K562 (cell line): Measurements from ENCODE around the gene ZNF853. TPM values are rescaled to one million over a fixed set of nuclear protein-coding genes. Genes with fewer than 3 reads are reported as not detected.
A peak's percentile ranks its signal among the peaks of the same experiment; 100 is the strongest.

Experiments used
- ATAC-seq: fragments of 200-7000 bp; cut with Tn5 transposase; 3 replicates; pipeline ENCODE4 v1.9.1; 2020; ENCODE audit warnings: moderate library complexity
- BruUV-seq: library from RNA; stranded (reverse); fragments of 400-500 nt; replicated peaks from 2 replicates; lab custom pipeline; 2021; lab: Mats Ljungman, UMichigan
- CTCF ChIA-PET: fragments of 300-600 bp; formaldehyde crosslinking; extraction: SDS; loops from one replicate; lab custom pipeline; 2021; ENCODE audit warnings: low intra/inter-chr PET ratio; lab: Yijun Ruan, JAX
- POLR2A ChIA-PET: fragments of 300-600, 350-650 bp; sonication (Branson Sonifier 250); formaldehyde crosslinking; extraction: SDS; loops from one replicate; lab custom pipeline; 2021; ENCODE audit warnings: antibody characterized with exemption, inconsistent platforms; lab: Yijun Ruan, JAX
- DNase-seq, 4 experiments: peaks; one replicate each; pipeline versions ENCODE4 v3.0.0 to v3.0.0-alpha.2; 2011 to 2018; ENCODE audit warnings: low spot score in 3 of 4, mixed read lengths in 3 of 4; ENCODE audit errors: extremely low read depth in 1 of 4
- FAIRE-seq: peaks from 2 replicates; lab custom pipeline; 2011; peaks lifted over from hg19 to GRCh38; lab: Jason Lieb, UNC
- H2AFZ ChIP-seq: 2 replicates; pipeline ENCODE4 v1.6.0; 2011; ENCODE audit warnings: low read depth, low read length, control low read depth, inconsistent platforms
- H3K27ac ChIP-seq: fragments of 200-600 bp; 3 replicates; pipeline ENCODE4 v1.8.0; 2011; ENCODE audit warnings: low read depth, mild to moderate bottlenecking, control low read depth, inconsistent platforms, low read length, moderate library complexity, mixed read lengths; ENCODE audit errors: extremely low read depth
- H3K27me3 ChIP-seq, 2 experiments: fragments of 300-600 bp in 1 of 2; 2 replicates in 1 of 2; 3 replicates in 1 of 2; pipeline versions ENCODE4 v1.6.0 to v1.8.0; 2011; ENCODE audit warnings: inconsistent platforms in 2 of 2, low read length in 2 of 2, mild to moderate bottlenecking in 1 of 2, mixed read lengths in 1 of 2, moderate library complexity in 1 of 2; ENCODE audit not compliant: control insufficient read depth in 2 of 2, insufficient read depth in 2 of 2
- H3K36me3 ChIP-seq: fragments of 300-600 bp; 3 replicates; pipeline ENCODE4 v1.8.0; 2011; ENCODE audit warnings: mild to moderate bottlenecking, low read length, inconsistent platforms; ENCODE audit not compliant: control insufficient read depth, insufficient read depth
- H3K4me1 ChIP-seq, 2 experiments: fragments of 200-600 bp in 1 of 2; replicated peaks in 1 of 2; 2 replicates in 1 of 2; 3 replicates in 1 of 2; pipeline versions ENCODE4 v1.5.1 to v1.8.0; 2011; ENCODE audit warnings: inconsistent platforms in 2 of 2, low read length in 2 of 2, mild to moderate bottlenecking in 1 of 2, mixed read lengths in 1 of 2, moderate library complexity in 1 of 2; ENCODE audit not compliant: control insufficient read depth in 2 of 2, insufficient read depth in 2 of 2
- H3K4me2 ChIP-seq: 2 replicates; pipeline ENCODE4 v1.6.1; 2011; ENCODE audit warnings: low read length, control low read depth, inconsistent platforms, mixed read lengths; ENCODE audit not compliant: insufficient read depth
- H3K4me3 ChIP-seq: fragments of 200-600 bp; sonication (generic), shearing (Covaris generic); 2 replicates; pipeline ENCODE4 v1.5.1; 2016; ENCODE audit warnings: control low read depth, inconsistent platforms
- H3K79me2 ChIP-seq: fragments of 200-600 bp; 3 replicates; pipeline ENCODE4 v1.8.0; 2011; ENCODE audit warnings: low read length, inconsistent platforms; ENCODE audit not compliant: control insufficient read depth, insufficient read depth
- H3K9ac ChIP-seq, 2 experiments: 2 replicates each; pipeline versions ENCODE4 v1.6.0 to v1.6.1; 2011; ENCODE audit warnings: low read depth in 2 of 2, low read length in 2 of 2, control low read depth in 1 of 2, inconsistent platforms in 1 of 2, mild to moderate bottlenecking in 1 of 2, mixed read lengths in 1 of 2; ENCODE audit not compliant: insufficient read depth in 1 of 2
- H3K9me1 ChIP-seq: one replicate; pipeline ENCODE4 v1.6.0; 2011; ENCODE audit warnings: inconsistent platforms, mild to moderate bottlenecking, low read length, moderate library complexity; ENCODE audit not compliant: control insufficient read depth, insufficient read depth
- H3K9me3 ChIP-seq: replicated peaks from 2 replicates; pipeline ENCODE4 v1.5.1; 2011; ENCODE audit warnings: low read depth, low read length, inconsistent platforms; ENCODE audit not compliant: control insufficient read depth, insufficient read depth
- H4K20me1 ChIP-seq: replicated peaks from 2 replicates; pipeline ENCODE4 v1.6.1; 2011; ENCODE audit warnings: low read length, inconsistent platforms, mixed read lengths; ENCODE audit not compliant: control insufficient read depth, insufficient read depth
- CXXC5 ChIP-seq: fragments of 250-450 bp; sonication (Bioruptor Pico); IDR thresholded peaks from 2 replicates; pipeline ENCODE4 v1.8.0; 2022; ENCODE audit warnings: inconsistent platforms, mild to moderate bottlenecking, moderate library complexity
- E2F3 ChIP-seq: fragments of 250-450 bp; sonication (Bioruptor Pico); IDR thresholded peaks from 2 replicates; pipeline ENCODE4 v1.4.0; 2020; ENCODE audit warnings: mild to moderate bottlenecking
- ESRRA ChIP-seq: fragments of 450-650 bp; IDR thresholded peaks from 2 replicates; pipeline ENCODE4 v1.6.1; 2014; ENCODE audit warnings: low read depth, mild to moderate bottlenecking, moderate library complexity, borderline replicate concordance
- KAT8 ChIP-seq: fragments of 450-650 bp; IDR thresholded peaks from 2 replicates; pipeline ENCODE4 v1.6.1; 2016; ENCODE audit warnings: low read depth, mild to moderate bottlenecking
- POLR2G ChIP-seq: fragments of 200-400 bp; formaldehyde crosslinking; IDR thresholded peaks from 2 replicates; pipeline ENCODE4 v1.6.1; 2017; ENCODE audit warnings: low read depth, mild to moderate bottlenecking, antibody characterized with exemption, low read length, moderate library complexity
- POLR3G ChIP-seq: IDR thresholded peaks from 2 replicates; pipeline ENCODE4 v1.6.1; 2011; ENCODE audit not compliant: insufficient read length, insufficient replicate concordance; ENCODE audit errors: extremely low read depth
- RBFOX2 ChIP-seq: fragments of 200-400 bp; formaldehyde crosslinking; IDR thresholded peaks from 2 replicates; pipeline ENCODE4 v1.6.1; 2017; ENCODE audit warnings: low read depth, mild to moderate bottlenecking, low read length, moderate library complexity
- SMAD3 ChIP-seq: fragments of 450-650 bp; formaldehyde crosslinking; conservative IDR thresholded peaks from 2 replicates; pipeline ENCODE4 v1.4.0; 2020; ENCODE audit warnings: mild to moderate bottlenecking
- SPI1 ChIP-seq: IDR thresholded peaks from 2 replicates; pipeline ENCODE4 v1.6.1; 2011; ENCODE audit warnings: low read depth, low read length, control low read depth, borderline replicate concordance
- ZNF592 ChIP-seq: fragments of 450-650 bp; IDR thresholded peaks from 2 replicates; pipeline ENCODE4 v1.6.1; 2017; ENCODE audit warnings: antibody characterized with exemption, mild to moderate bottlenecking
- WGBS: fragments of 100-300 bp; shearing (Covaris generic); methylation state at CpG from one replicate; pipeline ENCODE4 v1.1.6; 2016; ENCODE audit warnings: low coverage, mixed read lengths; ENCODE audit not compliant: insufficient coverage; ENCODE audit errors: missing lambda C conversion rate; 5-methylcytosine and 5-hydroxymethylcytosine counted together
- in situ Hi-C: fragments of 300-500 bp; cut with MboI; formaldehyde crosslinking; loops from 4 replicates; pipeline ENCODE4 v1.15.0; 2018; ENCODE audit warnings: inconsistent platforms, mixed read lengths
- intact Hi-C: fragments of 100-400 bp; cut with micrococcal nuclease; formaldehyde crosslinking; loops from 2 replicates; pipeline ENCODE4 v1.14.2; 2022
- polyA plus RNA-seq, 8 experiments: library from polyadenylated mRNA; depleted of rRNA in 4 of 8; stranded (reverse) in 5 of 8; unstranded in 3 of 8; fragments of >200 nt; fragmentation: Nextera tagmentation in 2 of 8; fragmentation: Illumina TruSeq in 1 of 8; extraction: Ambion mirVana in 2 of 8; extraction: Trizol in 1 of 8; gene quantifications; 2 replicates each; pipeline versions ENCODE4 v1.2.1 to v1.2.3, GENCODE V29; 2011 to 2014; ENCODE audit warnings: inconsistent platforms in 1 of 8, missing spikeins in 1 of 8
- total RNA-seq, 7 experiments: library from RNA; depleted of rRNA in 6 of 7; stranded (reverse); fragments of >200 nt in 6 of 7; fragmentation: Illumina TruSeq in 2 of 7; extraction: Trizol in 2 of 7; gene quantifications; 2 replicates each; pipeline versions ENCODE4 v1.2.1 to v1.2.3, GENCODE V29; 2011 to 2021; ENCODE audit warnings: low replicate concordance in 1 of 7

The ZNF853 gene
- total and polyA plus RNA-seq, 9 of the 15 experiments (the other 6 are each of a cell fraction or from before 2014, with no cell fraction given): 0.03 TPM; not detected in 8

GRCh38 chr7:6643915-6644625 lies 28.7 kb downstream of the ZNF853 start:
- Histone ChIP-seq H3K4me2 (no peak overlapping the region), H3K36me3 (peaks cover 94% of the 10 kb centered on the region), H2AFZ (no peak overlapping the region), H3K27ac (no peak overlapping the region), H3K4me3 (no peak overlapping the region), H3K9me3 (peaks cover 6% of the 10 kb centered on the region; the same call in 1 of the 2 replicates), H3K79me2 (peaks cover 39% of the 10 kb centered on the region), H3K4me1 (peaks cover 11 to 36% of the 10 kb centered on the region in 2 experiments; a peak in 4 of 5 replicates), H4K20me1 (no peaks in the 10 kb centered on the region), H3K9ac (no peak overlapping the region), H3K27me3 (no peaks in the 10 kb centered on the region), H3K9me1 (peaks cover 2% of the 10 kb centered on the region)
- DNase-seq: no peak
- WGBS: 95% methylated on average over 16 of the region's 21 CpGs
- intact Hi-C loops (no loop called here), in situ Hi-C loops (no loop called here)
- ChIA-PET CTCF (no interaction called here), POLR2A (no interaction called here)
- FAIRE-seq: no peak
- no TSS peak for BruUV-seq
- ATAC-seq: no peak
- TF ChIP-seq CXXC5 (CRISPR knock-in tag): no peak
- TF ChIP-seq ESRRA: no peak
- TF ChIP-seq POLR3G: no peak
- no peak for TF ChIP-seq E2F3 (CRISPR knock-in tag)
- TF ChIP-seq SPI1: no peak
- peak; percentile 15; the same call in 1 of the 2 replicates for TF ChIP-seq POLR2G
- no peak for TF ChIP-seq SMAD3 (CRISPR knock-in tag)
- peak; percentile 48; the same call in 1 of the 2 replicates for TF ChIP-seq RBFOX2
- TF ChIP-seq KAT8: no peak
- no peak for TF ChIP-seq ZNF592
